Smooth muscle cell (in vitro differentiated cells): ENCODE results near the gene FILIP1L. TPM values are rescaled to one million over a fixed set of nuclear protein-coding genes. Genes with fewer than 3 reads are reported as not detected.

Experiments
- DNase-seq: peaks from one replicate; lab custom pipeline; 2025; ENCODE audit not compliant: unreplicated experiment; lab: John Stamatoyannopoulos, UW
- H2AFZ ChIP-seq: fragments of 200-600 bp; sonication (generic); 2 replicates; pipeline ENCODE4 v1.6.0; 2016; ENCODE audit warnings: antibody characterized with exemption, low read depth, mild to moderate bottlenecking
- H3F3A ChIP-seq: fragments of 200-600 bp; sonication (generic); 2 replicates; pipeline ENCODE4 v1.6.0; 2017; ENCODE audit warnings: antibody characterized with exemption, low read depth
- H3K27ac ChIP-seq: fragments of 200-600 bp; sonication (generic); 2 replicates; pipeline ENCODE4 v1.5.1; 2016; ENCODE audit warnings: low read depth, mild to moderate bottlenecking
- H3K27me3 ChIP-seq: fragments of 200-600 bp; sonication (generic); 2 replicates; pipeline ENCODE4 v1.6.1; 2016; ENCODE audit warnings: low read depth, mild to moderate bottlenecking
- H3K36me3 ChIP-seq: fragments of 200-600 bp; sonication (generic); 2 replicates; pipeline ENCODE4 v1.5.1; 2016; ENCODE audit warnings: low read depth
- H3K4me1 ChIP-seq: fragments of 200-600 bp; sonication (generic); 2 replicates; pipeline ENCODE4 v1.5.1; 2016; ENCODE audit warnings: low read depth
- H3K4me2 ChIP-seq: fragments of 200-600 bp; sonication (generic); 2 replicates; pipeline ENCODE4 v1.6.0; 2016; ENCODE audit warnings: mild to moderate bottlenecking
- H3K4me3 ChIP-seq: fragments of 200-600 bp; sonication (generic); 2 replicates; pipeline ENCODE4 v1.5.1; 2016; ENCODE audit warnings: mild to moderate bottlenecking
- H3K79me2 ChIP-seq: fragments of 200-600 bp; sonication (generic); 2 replicates; pipeline ENCODE4 v1.6.0; 2016; ENCODE audit warnings: low read depth, mild to moderate bottlenecking
- H3K9ac ChIP-seq: fragments of 200-600 bp; sonication (generic); 2 replicates; pipeline ENCODE4 v1.6.0; 2016; ENCODE audit warnings: low read depth
- H3K9me3 ChIP-seq: fragments of 200-600 bp; sonication (generic); replicated peaks from 2 replicates; pipeline ENCODE4 v1.5.1; 2016; ENCODE audit warnings: low read depth
- H4K20me1 ChIP-seq: fragments of 200-600 bp; sonication (generic); 2 replicates; pipeline ENCODE4 v1.6.0; 2016; ENCODE audit warnings: low read depth
- CTCF ChIP-seq: fragments of 200-600 bp; sonication (generic); IDR thresholded peaks from 2 replicates; pipeline ENCODE4 v1.5.1; 2017; ENCODE audit warnings: borderline replicate concordance, mild to moderate bottlenecking, antibody characterized with exemption; ENCODE audit not compliant: insufficient read depth, poor library complexity, severe bottlenecking
- WGBS: methylation state at CpG from one replicate; pipeline ENCODE4 v1.1.7; 2016; ENCODE audit warnings: low lambda C conversion rate; 5-methylcytosine and 5-hydroxymethylcytosine counted together
- polyA plus RNA-seq: library from polyadenylated mRNA; unstranded; fragments of >200 nt; fragmentation: Nextera tagmentation; extraction: Ambion mirVana; gene quantifications from 2 replicates; pipeline ENCODE4 v1.2.1, GENCODE V29; 2016
- total RNA-seq: library from RNA; depleted of rRNA; stranded (reverse); fragments of >200 nt; gene quantifications from 2 replicates; pipeline ENCODE4 v1.2.3, GENCODE V29; 2014

The FILIP1L gene
- total RNA-seq (104 and 115 TPM in 2 replicates), polyA plus RNA-seq (56.2 and 94.3 TPM in 2 replicates)

GRCh38 chr3:100114413-100115030 lies at the start of gene FILIP1L:
Gene FILIP1L, minus strand, starts transcription at chr3:100114501.
- H2AFZ ChIP-seq = no peak within 1 kb of the TSS
- no peak within 1 kb of the TSS for H3K27ac ChIP-seq
- H3K36me3 ChIP-seq = no peaks in the 10 kb centered on the region

GRCh38 chr3:100163787-100164186 lies 49.5 kb upstream of the FILIP1L start:
- H2AFZ ChIP-seq = peak overlapping the region; percentile 23

More at GRCh38 chr3:100114413-100115030, at the start of gene FILIP1L:
- no peak for TF ChIP-seq CTCF
- Histone ChIP-seq H3K4me2 (no peak within 1 kb of the TSS), H3K27me3 (no peaks in the 10 kb centered on the region), H3F3A (no peaks in the 10 kb centered on the region), H4K20me1 (no peaks in the 10 kb centered on the region), H3K79me2 (no peaks in the 10 kb centered on the region), H3K9ac (no peak within 1 kb of the TSS), H3K4me3 (no peak within 1 kb of the TSS), H3K9me3 (no peaks in the 10 kb centered on the region), H3K4me1 (no peaks in the 10 kb centered on the region)
- 88% methylated on average over 7 of the region's 7 CpGs for WGBS
- no peak for DNase-seq

GRCh38 chr3:100160521-100160920 lies 46.2 kb upstream of the FILIP1L start:
- Histone ChIP-seq H3K4me2 (no peak overlapping the region), H3K4me3 (no peak overlapping the region), H3K79me2 (no peaks in the 10 kb centered on the region), H3K27ac (peak overlapping the region; percentile 68), H3K4me1 (no peaks in the 10 kb centered on the region), H3K27me3 (no peaks in the 10 kb centered on the region), H4K20me1 (no peaks in the 10 kb centered on the region), H3K9me3 (peaks cover 3% of the 10 kb centered on the region), H3K36me3 (peaks cover 4% of the 10 kb centered on the region), H2AFZ (no peak overlapping the region), H3K9ac (no peak overlapping the region), H3F3A (no peaks in the 10 kb centered on the region)
- WGBS = 91% methylated on average over 2 of the region's 2 CpGs
- no peak for TF ChIP-seq CTCF
- DNase-seq = no peak

More at GRCh38 chr3:100163787-100164186, 49.5 kb upstream of the FILIP1L start:
- Histone ChIP-seq H3K4me1 (no peaks in the 10 kb centered on the region), H3K4me2 (no peak overlapping the region), H3K79me2 (no peaks in the 10 kb centered on the region), H3K4me3 (no peak overlapping the region), H4K20me1 (no peaks in the 10 kb centered on the region), H3K27me3 (no peaks in the 10 kb centered on the region), H3K36me3 (no peaks in the 10 kb centered on the region), H3K9ac (no peak overlapping the region), H3K27ac (peak overlapping the region; percentile 49), H3F3A (no peaks in the 10 kb centered on the region), H3K9me3 (no peaks in the 10 kb centered on the region)
- WGBS = 55% methylated on average over 2 of the region's 2 CpGs
- TF ChIP-seq CTCF = no peak
- DNase-seq = no peak
